ENCODE results near the gene PPP2R5C. TPM values are rescaled to one million over a fixed set of nuclear protein-coding genes. Genes with fewer than 3 reads are reported as not detected.
"Not testable (repeated sequence)": the region's sequence is repeated elsewhere in the genome, so short reads cannot be mapped to it uniquely, and the experiment has no call there.

Gene PPP2R5C
- total and polyA plus RNA-seq, 3 donors from 2014 or later: 106 to 166 (median 126) TPM

GRCh38 chr14:101728367-101728742, 33.2 kb upstream of the PPP2R5C start:
- TF ChIP-seq CTCF (IDR thresholded peaks at IDR 0.05) (no peak), POLR2A (IDR thresholded peaks at IDR 0.05) (no peak)
- 92 to 94% methylated on average over 8 to 10 of the region's 10 CpGs for WGBS, 2 donors

GRCh38 chr14:101729382-101729781, 32.1 kb upstream of the PPP2R5C start:
- Histone ChIP-seq H3K27me3 (no peaks in the 10 kb centered on the region), H3K27ac (no peak overlapping the region), H3K4me1 (no peaks in the 10 kb centered on the region), H3K9me3 (no peaks in the 10 kb centered on the region), H3K36me3 (ENCODE audit: low read depth, missing control alignments) (no peaks in the 10 kb centered on the region), H3K4me3 (no peak overlapping the region)
- WGBS, 2 donors: 85 to 92% methylated on average over 6 of the region's 6 CpGs
- intact Hi-C loops (cut with DNase I; ENCODE audit: low total_unique reads): no loop called here
- DNase-seq: no peak
- no peak for TF ChIP-seq POLR2A (IDR thresholded peaks at IDR 0.05)
- TF ChIP-seq CTCF (IDR thresholded peaks at IDR 0.05): no peak

More at GRCh38 chr14:101728367-101728742, 33.2 kb upstream of the PPP2R5C start:
- Histone ChIP-seq H3K27me3 (no peaks in the 10 kb centered on the region), H3K27ac (no peak overlapping the region), H3K4me3 (no peak overlapping the region), H3K36me3 (ENCODE audit: low read depth, missing control alignments) (no peaks in the 10 kb centered on the region), H3K4me1 (no peaks in the 10 kb centered on the region), H3K9me3 (no peaks in the 10 kb centered on the region)
- intact Hi-C loops (cut with DNase I; ENCODE audit: low total_unique reads): no loop called here
- no peak for DNase-seq

- 83 to 92% methylated on average over 4 of the region's 4 CpGs for WGBS, 2 donors
Observed at GRCh38 chr14:101730157-101730556, 31.4 kb upstream of the PPP2R5C start.

GRCh38 chr14:101730626-101731186, 30.8 kb upstream of the PPP2R5C start:
- TF ChIP-seq CTCF (IDR thresholded peaks at IDR 0.05) (no peak), POLR2A (IDR thresholded peaks at IDR 0.05) (no peak)
- H3K36me3 ChIP-seq (ENCODE audit: low read depth, missing control alignments): no peaks in the 10 kb centered on the region
- H3K27me3 ChIP-seq: no peaks in the 10 kb centered on the region
- intact Hi-C loops (cut with DNase I; ENCODE audit: low total_unique reads): no loop called here
- no peaks in the 10 kb centered on the region for H3K4me1 ChIP-seq
- no peak overlapping the region for H3K27ac ChIP-seq
- H3K4me3 ChIP-seq: no peak overlapping the region
- no peak for DNase-seq
- 59 to 80% methylated on average over 2 to 3 of the region's 3 CpGs for WGBS, 2 donors
- H3K9me3 ChIP-seq: no peaks in the 10 kb centered on the region

More at GRCh38 chr14:101730157-101730556, 31.4 kb upstream of the PPP2R5C start:
- DNase-seq; H3K4me3 ChIP-seq; H3K36me3 ChIP-seq (ENCODE audit: low read depth, missing control alignments); H3K4me1 ChIP-seq; H3K27ac ChIP-seq; H3K9me3 ChIP-seq; intact Hi-C loops (cut with DNase I; ENCODE audit: low total_unique reads); H3K27me3 ChIP-seq: not testable (repeated sequence)

GRCh38 chr14:101731187-101732080, 30.1 kb upstream of the PPP2R5C start:
- H3K4me1 ChIP-seq: no peaks in the 10 kb centered on the region
- H3K36me3 ChIP-seq (ENCODE audit: low read depth, missing control alignments): no peaks in the 10 kb centered on the region
- H3K4me3 ChIP-seq: no peak overlapping the region
- TF ChIP-seq CTCF (IDR thresholded peaks at IDR 0.05): no peak
- no peak for TF ChIP-seq POLR2A (IDR thresholded peaks at IDR 0.05)
- intact Hi-C loops (cut with DNase I; ENCODE audit: low total_unique reads): no loop called here
- DNase-seq: no peak
- H3K27me3 ChIP-seq: no peaks in the 10 kb centered on the region
- WGBS, 2 donors: 49 to 51% methylated on average over 16 of the region's 16 CpGs
- no peak overlapping the region for H3K27ac ChIP-seq
- H3K9me3 ChIP-seq: no peaks in the 10 kb centered on the region

Data from testis (tissue), 3 donors.